HG02870 (cell line): ENCODE measurements around the gene HMHB1.

Source experiments
- ATAC-seq: cut with Tn5 transposase; IDR thresholded peaks from one replicate; pipeline ENCODE4 v1.9.1; 2021; ENCODE audit warnings: mild to moderate bottlenecking, moderate library complexity; ENCODE audit not compliant: unreplicated experiment

The HMHB1 gene

DNA sequence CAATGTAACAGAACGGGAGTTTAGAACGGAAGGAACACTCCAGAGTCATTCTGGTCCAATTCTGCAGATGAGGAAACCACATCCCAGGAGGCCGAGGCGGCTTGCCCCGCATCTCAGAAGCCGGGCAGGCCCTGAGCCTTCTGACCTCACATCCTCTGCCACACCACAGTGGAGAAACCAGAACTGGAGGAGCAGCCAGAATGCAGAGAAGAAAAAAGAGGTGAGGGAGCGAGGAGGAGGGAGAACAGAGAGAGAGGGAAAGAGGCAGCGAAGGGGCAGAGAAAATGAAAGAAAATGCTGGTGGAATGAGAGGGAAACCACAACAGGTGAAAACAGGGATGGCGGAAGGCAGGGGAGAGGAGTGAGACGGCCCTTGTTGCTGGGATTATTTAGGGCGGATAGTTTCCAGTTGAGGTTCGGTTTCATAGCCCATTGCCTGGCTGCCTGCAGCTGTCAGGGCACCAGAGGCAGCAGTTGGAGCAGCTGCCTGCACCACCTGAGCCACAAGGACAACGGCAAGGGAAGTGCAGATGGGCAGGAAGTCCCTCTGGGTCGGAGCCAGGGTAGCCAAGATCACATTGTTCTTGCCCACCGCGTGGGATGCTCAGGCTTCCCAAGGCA is at the start of gene HMHB1:
Gene HMHB1 (plus strand): TSS at position 77 of the 621 bp plus-strand sequence.
- ATAC-seq: no peak

DNA sequence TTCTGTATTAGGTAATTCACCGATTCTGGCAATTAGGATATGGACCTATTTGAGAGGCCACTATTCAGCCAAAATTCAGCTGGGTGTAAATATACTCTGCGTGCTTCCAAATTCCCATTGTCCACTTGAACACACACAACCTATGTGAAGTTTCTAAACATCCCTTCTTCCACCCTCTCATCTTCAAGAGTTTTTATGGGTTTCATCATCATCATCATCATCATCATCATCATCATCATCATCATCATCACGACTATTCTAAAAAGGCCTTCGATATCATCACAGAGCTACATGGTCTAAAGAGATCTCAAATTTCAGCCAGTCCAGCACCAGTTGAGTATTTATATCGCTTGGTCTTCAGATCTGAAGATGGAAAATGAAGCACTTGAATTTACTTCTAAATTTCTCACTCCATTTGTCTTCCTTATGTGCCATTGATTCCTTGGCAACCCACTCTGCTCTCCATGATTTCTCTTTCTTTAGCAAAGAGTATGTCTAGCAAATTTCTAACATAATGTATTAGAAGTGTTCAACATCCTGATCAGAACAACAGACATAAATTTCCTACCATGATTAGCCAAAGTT is 49.2 kb upstream of the HMHB1 start:
- no peak for ATAC-seq

GRCh38 chr5:143767162-143767561 is 44.8 kb upstream of the HMHB1 start:
- no peak for ATAC-seq

- no peak for ATAC-seq
These were observed 42.8 kb upstream of the HMHB1 start for GRCh38 chr5:143769026-143769786.

- no peak for ATAC-seq
These were observed 41.5 kb upstream of the HMHB1 start for GRCh38 chr5:143770450-143770849.

- no peak for ATAC-seq
These were observed 40.8 kb upstream of the HMHB1 start for GRCh38 chr5:143771189-143771588.

DNA sequence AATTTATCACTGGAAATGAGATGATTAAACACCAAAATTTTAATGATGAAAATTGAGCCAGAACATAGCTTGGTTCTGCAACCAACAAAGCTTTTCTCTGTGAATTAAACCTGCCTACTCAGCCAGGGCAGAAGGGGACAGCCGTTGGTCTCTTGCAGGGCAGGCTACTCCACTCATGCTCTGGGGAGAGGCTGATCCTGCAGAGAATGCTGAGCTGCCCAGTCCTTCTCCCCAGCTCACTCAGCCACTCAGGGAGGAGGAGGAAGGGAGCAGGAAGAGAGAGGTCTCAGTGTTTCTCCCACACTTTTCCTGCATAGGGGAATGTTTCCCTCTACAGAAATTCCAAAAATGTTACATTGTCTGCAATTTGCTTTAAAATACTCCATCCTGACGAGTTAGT is 40.4 kb upstream of the HMHB1 start:
- no peak for ATAC-seq

DNA sequence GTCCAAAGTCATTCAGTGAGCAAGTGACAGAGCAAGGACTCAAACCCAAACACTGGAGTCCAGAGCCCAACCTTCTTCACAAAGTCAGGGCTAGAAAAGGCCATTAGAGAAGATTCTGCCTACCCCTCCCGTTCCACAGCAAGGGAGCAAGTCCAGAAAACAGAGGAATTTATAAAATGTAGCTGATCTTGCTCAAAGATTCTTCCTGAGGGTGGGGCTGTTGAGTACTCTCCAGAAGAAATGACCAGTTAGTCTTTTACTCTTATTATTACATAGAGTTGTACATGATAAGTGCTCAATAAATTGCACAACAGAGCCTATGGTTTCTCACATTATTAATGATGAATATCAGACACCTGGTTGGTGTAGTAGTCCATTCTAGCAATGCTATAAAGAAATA is 39.3 kb upstream of the HMHB1 start:
- no peak for ATAC-seq

GRCh38 chr5:143775258-143775657 is 36.7 kb upstream of the HMHB1 start:
- no peak for ATAC-seq

- ATAC-seq: no peak
These were observed 35.0 kb upstream of the HMHB1 start for GRCh38 chr5:143776951-143777350.

DNA sequence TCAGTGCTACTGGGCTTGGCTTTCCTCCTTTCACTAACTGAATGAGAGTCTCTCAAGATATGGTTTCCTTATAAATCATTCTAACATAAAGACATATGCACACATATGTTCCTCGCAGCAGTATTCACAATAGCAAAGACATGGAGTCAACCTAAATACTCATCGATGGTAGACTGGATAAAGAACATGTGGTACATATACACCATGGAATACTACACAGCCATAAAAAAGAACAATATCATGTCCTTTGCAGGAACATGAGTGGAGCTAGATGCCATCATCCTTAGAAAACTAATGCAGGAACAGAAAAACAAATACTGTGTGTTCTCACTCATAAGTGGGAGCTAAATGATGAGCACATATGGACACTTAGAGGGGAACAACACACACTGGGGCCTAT is 32.5 kb upstream of the HMHB1 start:
- no peak for ATAC-seq

- no peak for ATAC-seq
These were observed 29.9 kb upstream of the HMHB1 start for GRCh38 chr5:143781993-143782520.

DNA sequence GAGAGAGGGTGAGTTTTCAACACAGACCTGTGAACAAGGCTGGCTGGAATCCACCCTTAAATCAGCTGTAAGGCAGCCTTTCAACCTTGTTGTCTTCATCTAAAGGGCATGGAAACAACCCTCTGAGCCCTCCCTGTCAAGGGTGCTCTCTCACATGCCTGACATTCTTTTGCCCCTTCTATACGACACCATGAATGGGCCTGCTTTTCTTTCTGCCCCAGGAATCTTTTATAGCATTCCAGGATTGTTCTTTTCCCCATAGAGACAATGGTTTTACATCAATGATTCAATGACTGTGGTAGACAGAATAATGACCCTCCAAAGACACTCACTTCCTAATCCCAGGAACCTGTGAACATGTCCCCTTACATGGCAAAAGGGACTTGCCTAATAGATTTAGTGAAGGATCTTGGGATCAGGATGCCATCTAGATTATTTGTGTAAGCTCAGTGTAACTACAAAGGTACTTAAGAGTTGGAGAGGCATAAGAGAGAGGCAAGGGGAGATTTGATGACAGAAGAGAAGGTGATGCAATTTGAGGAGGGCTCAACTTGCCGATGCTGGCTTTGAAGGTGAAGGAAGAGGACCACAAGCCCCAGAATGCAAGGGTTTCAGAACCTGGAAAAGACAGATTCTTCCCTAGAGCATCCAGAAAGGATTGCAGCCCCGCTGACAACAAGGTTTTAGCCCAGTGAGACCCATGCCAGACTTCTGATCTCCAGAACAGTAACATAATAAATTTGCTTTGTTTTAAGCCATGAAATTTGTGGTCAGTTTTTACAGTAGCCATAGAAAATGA is 29.2 kb upstream of the HMHB1 start:
- no peak for ATAC-seq

- no peak for ATAC-seq
These were observed 23.6 kb upstream of the HMHB1 start for GRCh38 chr5:143788401-143788800.

DNA sequence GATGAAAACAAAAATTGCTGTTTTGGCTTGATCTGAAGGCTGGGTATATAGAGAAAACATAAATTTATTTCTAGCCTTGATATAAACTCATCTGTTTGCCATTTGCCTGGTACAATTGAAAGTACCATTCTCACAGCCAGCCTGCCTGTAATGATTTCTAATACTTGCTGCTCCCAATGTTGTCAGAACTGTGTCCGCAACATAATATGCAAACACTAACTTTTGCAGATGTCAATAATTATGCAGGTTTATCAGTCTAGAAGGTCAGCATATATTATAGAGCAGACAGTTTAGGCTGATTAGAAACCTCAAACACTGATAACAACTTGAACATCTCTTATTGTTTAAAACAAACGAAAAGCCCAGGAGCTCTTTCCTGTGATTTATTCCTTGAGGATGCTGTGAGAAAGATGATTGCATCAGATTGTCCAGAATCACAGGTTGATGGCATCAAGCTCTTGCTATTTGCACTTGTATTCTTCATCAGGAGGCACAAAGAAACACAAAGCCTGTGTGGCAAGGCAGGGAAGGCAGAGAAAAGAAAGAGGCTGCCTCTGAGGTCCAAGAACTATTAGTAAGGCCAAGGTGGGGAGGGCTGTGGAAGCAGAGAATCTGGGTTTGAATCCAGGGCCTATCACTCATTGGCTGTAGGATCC is 21.4 kb upstream of the HMHB1 start:
- no peak for ATAC-seq

- no peak for ATAC-seq
These were observed 19.9 kb upstream of the HMHB1 start for GRCh38 chr5:143791848-143792731.

DNA sequence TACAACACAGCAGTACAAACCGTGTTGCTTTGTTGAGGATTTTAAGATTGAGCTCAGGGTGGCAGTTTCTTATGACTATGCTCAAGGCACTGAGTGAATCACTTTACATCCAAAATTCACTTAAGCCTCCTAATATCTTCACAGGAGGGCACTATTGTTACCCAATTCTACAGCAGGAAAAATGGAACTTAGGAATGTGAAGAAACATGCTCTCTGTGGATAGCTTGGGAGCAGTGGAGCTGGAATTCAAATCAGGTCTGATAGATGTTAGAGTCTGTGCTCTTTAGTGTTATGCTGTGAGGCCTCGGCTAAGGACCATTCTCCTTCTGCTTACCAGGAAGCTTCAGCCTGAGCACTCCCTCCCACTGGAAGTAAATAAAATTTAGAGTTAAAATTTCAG is 18.7 kb upstream of the HMHB1 start:
- ATAC-seq: no peak

DNA sequence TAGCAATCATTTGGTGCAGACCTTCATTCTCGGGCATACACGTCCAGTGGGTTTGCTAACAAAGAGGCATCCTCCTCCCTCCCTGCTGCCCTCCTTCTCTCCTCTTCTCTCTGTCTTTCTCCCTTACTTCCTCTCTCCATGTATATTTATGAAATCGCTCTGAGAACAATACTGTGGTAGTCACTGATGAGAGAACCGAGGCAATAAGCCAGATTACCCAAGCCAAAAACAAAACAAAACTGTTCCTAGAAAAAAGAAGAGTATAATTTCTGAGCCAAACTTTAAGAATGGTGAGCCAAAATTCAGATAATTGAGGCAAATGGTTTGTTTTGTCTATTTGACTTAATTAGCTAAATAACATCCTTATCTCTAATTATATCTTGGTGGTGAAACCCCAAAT is 15.8 kb upstream of the HMHB1 start:
- no peak for ATAC-seq

- no peak for ATAC-seq
These were observed 15.2 kb upstream of the HMHB1 start for GRCh38 chr5:143796753-143797152.

DNA sequence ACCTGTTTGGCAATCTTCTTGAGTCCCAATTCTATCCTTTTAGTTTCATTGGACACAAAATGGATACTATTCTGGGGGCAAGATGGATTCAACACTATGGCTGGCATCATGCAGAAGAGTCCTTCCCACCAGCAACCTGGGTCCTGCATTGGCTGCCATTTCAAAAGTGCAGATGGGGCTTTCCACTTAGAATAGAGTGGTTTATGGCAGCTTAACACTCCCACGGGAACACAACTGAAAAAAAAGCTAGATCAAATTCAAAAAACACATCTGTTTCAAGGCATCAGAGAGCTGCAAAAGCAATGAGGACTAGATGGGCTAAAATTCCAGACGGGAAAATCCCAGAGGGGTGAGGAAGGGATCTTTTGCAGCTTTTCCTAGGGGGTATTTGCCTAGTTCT is 11.2 kb upstream of the HMHB1 start:
- ATAC-seq: no peak
